K562 (cell line): ENCODE measurements around the gene MRPL41. TPM values are rescaled to one million over a fixed set of nuclear protein-coding genes. Genes with fewer than 3 reads are reported as not detected.

Experiments
- ATF1 ChIP-seq, 2 experiments: fragments of 450-650 bp in 1 of 2; IDR thresholded peaks; 2 replicates each; pipeline ENCODE4 v1.6.1; 2016; ENCODE audit warnings: missing compliant biosample characterization in 1 of 2, missing genetic modification characterization in 1 of 2
- ATF7 ChIP-seq: fragments of 450-650 bp; IDR thresholded peaks from 2 replicates; pipeline ENCODE4 v1.7.1; 2014; ENCODE audit warnings: mild to moderate bottlenecking, moderate library complexity
- CTBP1 ChIP-seq: fragments of 450-650 bp; IDR thresholded peaks from 2 replicates; pipeline ENCODE4 v1.6.1; 2016; ENCODE audit warnings: borderline replicate concordance
- GATAD2A ChIP-seq: fragments of 450-650 bp; IDR thresholded peaks from 2 replicates; pipeline ENCODE4 v1.6.1; 2017
- JUN ChIP-seq, 2 experiments: sonication (generic) in 1 of 2; formaldehyde crosslinking in 1 of 2; IDR thresholded peaks; 2 replicates each; pipeline versions ENCODE4 v1.6.1 to v1.8.0; 2012 to 2022; ENCODE audit warnings: borderline replicate concordance in 2 of 2, mild to moderate bottlenecking in 2 of 2, improper control_type of control experiment in 1 of 2, low read depth in 1 of 2, low read length in 1 of 2, missing genetic modification reagents in 1 of 2
- JUND ChIP-seq, 2 experiments: IDR thresholded peaks; 2 replicates in 1 of 2; 3 replicates in 1 of 2; pipeline ENCODE4 v1.6.1; 2011; ENCODE audit warnings: borderline replicate concordance in 2 of 2, low read depth in 2 of 2, low read length in 2 of 2, improper control_type of control experiment in 1 of 2, missing biosample characterization in 1 of 2, missing genetic modification characterization in 1 of 2, missing genetic modification reagents in 1 of 2
- MCM2 ChIP-seq: fragments of 450-650 bp; IDR thresholded peaks from 2 replicates; pipeline ENCODE4 v1.6.1; 2017; ENCODE audit warnings: low read depth, mild to moderate bottlenecking
- PHTF2 ChIP-seq: fragments of 250-450 bp; sonication (Bioruptor Pico); IDR thresholded peaks from 2 replicates; pipeline ENCODE4 v1.5.0; 2021; ENCODE audit warnings: mild to moderate bottlenecking
- REST ChIP-seq, 2 experiments: fragments of 450-650 bp; formaldehyde crosslinking in 1 of 2; IDR thresholded peaks; 2 replicates each; pipeline versions ENCODE4 v1.4.0 to v1.6.1; 2014 to 2020; ENCODE audit warnings: mild to moderate bottlenecking in 2 of 2, borderline replicate concordance in 1 of 2, low read depth in 1 of 2
- SNAPC5 ChIP-seq: fragments of 250-450 bp; sonication (Bioruptor Pico); IDR thresholded peaks from 2 replicates; pipeline ENCODE4 v1.8.0; 2021; ENCODE audit warnings: moderate library complexity, mild to moderate bottlenecking, inconsistent platforms
- ZNF384 ChIP-seq: IDR thresholded peaks from 2 replicates; pipeline ENCODE4 v1.6.1; 2012; ENCODE audit warnings: low read depth, low read length, improper control_type of control experiment
- ZNF75A ChIP-seq: fragments of 450-650 bp; formaldehyde crosslinking; IDR thresholded peaks from 2 replicates; pipeline ENCODE4 v1.4.0; 2020; ENCODE audit warnings: mild to moderate bottlenecking
- ZNF764 ChIP-seq: fragments of 250-450 bp; sonication (Bioruptor Pico); IDR thresholded peaks from 2 replicates; pipeline ENCODE4 v1.4.0; 2020; ENCODE audit warnings: low read depth, mild to moderate bottlenecking, moderate library complexity
- polyA plus RNA-seq, 8 experiments: library from polyadenylated mRNA; depleted of rRNA in 4 of 8; stranded (reverse) in 5 of 8; unstranded in 3 of 8; fragments of >200 nt; fragmentation: Nextera tagmentation in 2 of 8; fragmentation: Illumina TruSeq in 1 of 8; extraction: Ambion mirVana in 2 of 8; extraction: Trizol in 1 of 8; gene quantifications; 2 replicates each; pipeline versions ENCODE4 v1.2.1 to v1.2.3, GENCODE V29; 2011 to 2014; ENCODE audit warnings: inconsistent platforms in 1 of 8, missing spikeins in 1 of 8
- total RNA-seq, 7 experiments: library from RNA; depleted of rRNA in 6 of 7; stranded (reverse); fragments of >200 nt in 6 of 7; fragmentation: Illumina TruSeq in 2 of 7; extraction: Trizol in 2 of 7; gene quantifications; 2 replicates each; pipeline versions ENCODE4 v1.2.1 to v1.2.3, GENCODE V29; 2011 to 2021; ENCODE audit warnings: low replicate concordance in 1 of 7
- TF ChIP-seq, protein P1 (sequence below): fragments of 450-650 bp; IDR thresholded peaks from 2 replicates; pipeline ENCODE4 v1.6.1; 2017; ENCODE audit warnings: mild to moderate bottlenecking, moderate library complexity
- TF ChIP-seq, protein P2 (sequence below), 3 experiments: IDR thresholded peaks in 2 of 3; conservative IDR thresholded peaks in 1 of 3; 2 replicates each; pipeline ENCODE4 v1.5.1; 2011 to 2012; ENCODE audit warnings: low read length in 3 of 3, mild to moderate bottlenecking in 3 of 3, control low read depth in 2 of 3, improper control_type of control experiment in 1 of 3, inconsistent platforms in 1 of 3, low read depth in 1 of 3, mixed read lengths in 1 of 3, moderate library complexity in 1 of 3; ENCODE audit not compliant: insufficient read depth in 2 of 3

Gene MRPL41
- total and polyA plus RNA-seq, 9 of the 15 experiments (the other 6 are each of a cell fraction or from before 2014, with no cell fraction given) = 2.6 to 259 (median 21.6) TPM

DNA sequence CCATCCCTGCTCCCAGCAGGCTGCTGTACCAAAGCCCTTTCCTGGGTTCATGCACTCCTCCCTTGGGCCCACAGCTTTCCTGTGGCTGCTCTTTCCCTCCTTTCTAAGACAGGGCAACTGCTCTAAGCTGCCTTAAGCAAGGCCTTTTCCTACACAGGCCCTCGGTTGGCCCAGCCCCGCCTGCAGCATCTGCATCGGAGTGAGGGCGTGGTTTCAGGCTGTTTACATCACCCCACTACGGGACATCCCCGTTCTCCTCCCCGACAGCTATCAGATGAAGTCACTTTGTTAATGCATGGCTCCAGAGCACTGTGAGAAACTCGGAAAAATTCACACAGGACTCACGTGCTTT, 23.7 kb downstream of the MRPL41 start (continued):
- TF ChIP-seq REST (IDR thresholded peaks at IDR 0.05; ENCODE audit: borderline replicate concordance) (peak; percentile 52), REST (CRISPR knock-in tag; IDR thresholded peaks at IDR 0.05; ENCODE audit: low read depth) (no peak), ZNF75A (no peak), ATF1 (CRISPR knock-in tag; IDR thresholded peaks at IDR 0.05) (no peak), ATF1 (tag; IDR thresholded peaks at IDR 0.05) (peak; percentile 42), ZNF764 (CRISPR knock-in tag) (no peak), ZNF384 (no peak), ATF7 (peak; percentile 87), JUND (IDR thresholded peaks at IDR 0.05; ENCODE audit: borderline replicate concordance, low read depth, low read length) (peak; percentile 54; the same call in 1 of the 2 replicates), JUND (tag; IDR thresholded peaks at IDR 0.05; ENCODE audit: borderline replicate concordance, low read depth, low read length) (no peak), JUN (IDR thresholded peaks at IDR 0.05; ENCODE audit: borderline replicate concordance, low read depth, low read length) (peak; percentile 51; the same call in 1 of the 2 replicates), JUN (CRISPR knock-in tag; IDR thresholded peaks at IDR 0.05; ENCODE audit: borderline replicate concordance) (no peak), PHTF2 (CRISPR knock-in tag) (no peak), MCM2 (no peak), CTBP1 (peak; percentile 78), GATAD2A (no peak), SNAPC5 (CRISPR knock-in tag) (no peak)
- TF ChIP-seq, protein P1, sequence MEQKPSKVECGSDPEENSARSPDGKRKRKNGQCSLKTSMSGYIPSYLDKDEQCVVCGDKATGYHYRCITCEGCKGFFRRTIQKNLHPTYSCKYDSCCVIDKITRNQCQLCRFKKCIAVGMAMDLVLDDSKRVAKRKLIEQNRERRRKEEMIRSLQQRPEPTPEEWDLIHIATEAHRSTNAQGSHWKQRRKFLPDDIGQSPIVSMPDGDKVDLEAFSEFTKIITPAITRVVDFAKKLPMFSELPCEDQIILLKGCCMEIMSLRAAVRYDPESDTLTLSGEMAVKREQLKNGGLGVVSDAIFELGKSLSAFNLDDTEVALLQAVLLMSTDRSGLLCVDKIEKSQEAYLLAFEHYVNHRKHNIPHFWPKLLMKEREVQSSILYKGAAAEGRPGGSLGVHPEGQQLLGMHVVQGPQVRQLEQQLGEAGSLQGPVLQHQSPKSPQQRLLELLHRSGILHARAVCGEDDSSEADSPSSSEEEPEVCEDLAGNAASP = no peak
- TF ChIP-seq, protein P2, sequence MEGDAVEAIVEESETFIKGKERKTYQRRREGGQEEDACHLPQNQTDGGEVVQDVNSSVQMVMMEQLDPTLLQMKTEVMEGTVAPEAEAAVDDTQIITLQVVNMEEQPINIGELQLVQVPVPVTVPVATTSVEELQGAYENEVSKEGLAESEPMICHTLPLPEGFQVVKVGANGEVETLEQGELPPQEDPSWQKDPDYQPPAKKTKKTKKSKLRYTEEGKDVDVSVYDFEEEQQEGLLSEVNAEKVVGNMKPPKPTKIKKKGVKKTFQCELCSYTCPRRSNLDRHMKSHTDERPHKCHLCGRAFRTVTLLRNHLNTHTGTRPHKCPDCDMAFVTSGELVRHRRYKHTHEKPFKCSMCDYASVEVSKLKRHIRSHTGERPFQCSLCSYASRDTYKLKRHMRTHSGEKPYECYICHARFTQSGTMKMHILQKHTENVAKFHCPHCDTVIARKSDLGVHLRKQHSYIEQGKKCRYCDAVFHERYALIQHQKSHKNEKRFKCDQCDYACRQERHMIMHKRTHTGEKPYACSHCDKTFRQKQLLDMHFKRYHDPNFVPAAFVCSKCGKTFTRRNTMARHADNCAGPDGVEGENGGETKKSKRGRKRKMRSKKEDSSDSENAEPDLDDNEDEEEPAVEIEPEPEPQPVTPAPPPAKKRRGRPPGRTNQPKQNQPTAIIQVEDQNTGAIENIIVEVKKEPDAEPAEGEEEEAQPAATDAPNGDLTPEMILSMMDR (IDR thresholded peaks at IDR 0.05 in 2 of 3, conservative IDR thresholded peaks at IDR 0.05 in 1 of 3; ENCODE audit: insufficient read depth in 2 of 3, low read depth in 1 of 3, low read length in 3 of 3) = no peak
